ENCODE measurements around the gene TMEM39B.

DNA sequence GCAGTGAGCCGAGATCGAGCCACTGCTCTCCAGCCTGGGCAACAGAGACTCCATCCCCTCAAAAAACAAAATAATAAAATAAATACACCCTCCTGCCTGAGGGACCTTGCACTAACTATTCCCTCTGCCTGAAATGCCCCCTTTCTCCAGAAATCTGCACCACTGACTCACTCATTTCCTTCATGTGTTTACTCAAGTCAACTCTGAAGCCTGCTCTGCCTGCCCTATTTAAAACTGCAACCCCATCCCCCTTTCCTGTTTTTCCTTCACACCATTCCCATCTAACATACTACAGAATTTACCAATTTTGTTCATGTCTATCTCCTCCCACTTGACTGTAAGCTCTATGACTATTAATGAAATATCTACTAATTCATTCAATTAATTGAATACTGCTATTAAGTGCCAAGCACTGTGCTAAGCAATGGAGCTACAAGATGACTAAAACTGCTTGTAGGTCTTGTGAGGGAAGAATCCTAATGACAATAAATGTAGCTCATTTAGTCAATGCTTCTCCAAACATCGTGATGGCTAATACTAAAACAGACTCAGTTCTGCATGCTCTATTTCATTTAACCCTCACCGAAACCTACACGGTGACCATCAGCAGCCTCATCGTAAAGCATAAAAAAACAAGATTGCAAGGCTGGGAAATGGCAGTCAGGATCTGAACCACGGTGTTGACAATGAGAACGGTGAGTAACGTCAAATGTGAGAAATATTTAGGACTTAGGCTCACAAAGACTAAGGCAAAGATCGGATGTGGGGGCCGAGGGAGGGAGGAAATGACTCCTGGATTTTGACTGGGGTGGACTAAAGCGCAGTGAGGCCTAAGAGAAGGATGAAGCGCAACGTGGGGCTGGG, 749 bp upstream of the TMEM39B start:
- no peak for TF ChIP-seq EZH2 (optimal IDR thresholded peaks at IDR 0.05; ENCODE audit: low read depth, low read length)
- TF ChIP-seq, protein P1, sequence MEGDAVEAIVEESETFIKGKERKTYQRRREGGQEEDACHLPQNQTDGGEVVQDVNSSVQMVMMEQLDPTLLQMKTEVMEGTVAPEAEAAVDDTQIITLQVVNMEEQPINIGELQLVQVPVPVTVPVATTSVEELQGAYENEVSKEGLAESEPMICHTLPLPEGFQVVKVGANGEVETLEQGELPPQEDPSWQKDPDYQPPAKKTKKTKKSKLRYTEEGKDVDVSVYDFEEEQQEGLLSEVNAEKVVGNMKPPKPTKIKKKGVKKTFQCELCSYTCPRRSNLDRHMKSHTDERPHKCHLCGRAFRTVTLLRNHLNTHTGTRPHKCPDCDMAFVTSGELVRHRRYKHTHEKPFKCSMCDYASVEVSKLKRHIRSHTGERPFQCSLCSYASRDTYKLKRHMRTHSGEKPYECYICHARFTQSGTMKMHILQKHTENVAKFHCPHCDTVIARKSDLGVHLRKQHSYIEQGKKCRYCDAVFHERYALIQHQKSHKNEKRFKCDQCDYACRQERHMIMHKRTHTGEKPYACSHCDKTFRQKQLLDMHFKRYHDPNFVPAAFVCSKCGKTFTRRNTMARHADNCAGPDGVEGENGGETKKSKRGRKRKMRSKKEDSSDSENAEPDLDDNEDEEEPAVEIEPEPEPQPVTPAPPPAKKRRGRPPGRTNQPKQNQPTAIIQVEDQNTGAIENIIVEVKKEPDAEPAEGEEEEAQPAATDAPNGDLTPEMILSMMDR (IDR thresholded peaks at IDR 0.05; ENCODE audit: low read length) = no peak
- no peak for TF ChIP-seq EZH2phosphoT487 (IDR thresholded peaks at IDR 0.05; ENCODE audit: low read length)

Data from MM.1S (cell line).